ENCODE results near the gene GRIN1.
A peak's percentile ranks its signal among the peaks of the same experiment; 100 is the strongest.

GRIN1 gene

GRCh38 chr9:137198902-137199283 is 59.9 kb downstream of the GRIN1 start:
- Histone ChIP-seq H3K14ac (ENCODE audit: low read length) (peak overlapping the region; percentile 56), H3K36me3 (replicated peaks in 1 of 2; ENCODE audit: control insufficient read depth in 2 of 2, insufficient read depth in 2 of 2, low read length in 2 of 2) (peaks cover 0 to 8% of the 10 kb centered on the region in 2 donors), H2BK5ac (ENCODE audit: low read length) (peak overlapping the region; percentile 71), H3K79me1 (ENCODE audit: low read depth, low read length) (peaks cover 23% of the 10 kb centered on the region), H4K8ac (ENCODE audit: low read depth, low read length) (no peak overlapping the region), H2BK12ac (ENCODE audit: low read length) (peak overlapping the region; percentile 41), H3K27ac (replicated peaks; ENCODE audit: low read length) (no peak overlapping the region), H3K4me1 (ENCODE audit: control insufficient read depth in 2 of 2, insufficient read depth in 1 of 2, low read depth in 1 of 2, low read length in 2 of 2) (peaks cover 21 to 28% of the 10 kb centered on the region in 2 donors), H3K9ac (ENCODE audit: low read depth, low read length, poor library complexity) (no peak overlapping the region), H3K9me3 (replicated peaks in 1 of 2; ENCODE audit: control insufficient read depth in 2 of 2, insufficient read depth in 1 of 2, low read depth in 1 of 2, low read length in 2 of 2) (no peaks in the 10 kb centered on the region), H3K18ac (ENCODE audit: low read length) (no peak overlapping the region), H3K4me3 (ENCODE audit: low read length in 2 of 2) (peak overlapping the region in 1 of 2 donors; percentile 71), H3K23ac (ENCODE audit: low read depth, low read length, poor library complexity) (peak overlapping the region; percentile 8), H2BK15ac (ENCODE audit: low read length) (no peak overlapping the region), H3K4me2 (ENCODE audit: insufficient read depth, low read length, poor library complexity, severe bottlenecking) (no peak overlapping the region), H2AFZ (ENCODE audit: low read length) (no peak overlapping the region), H2BK120ac (ENCODE audit: low read depth, low read length) (no peak overlapping the region), H3K27me3 (ENCODE audit: control insufficient read depth in 3 of 3, insufficient read depth in 3 of 3, low read depth in 1 of 3, low read length in 3 of 3) (no peaks in the 10 kb centered on the region), H2AK5ac (ENCODE audit: low read depth, low read length) (peak overlapping the region; percentile 37), H4K91ac (ENCODE audit: low read depth, low read length, poor library complexity) (no peak overlapping the region), H3K4ac (ENCODE audit: low read length) (no peak overlapping the region)
- DNase-seq (ENCODE audit: low spot score), result no peak
- no CpG with 5 or more reads among the region's 11 CpGs for WGBS, 2 donors (ENCODE audit: extremely low coverage in 2 of 2, insufficient read length in 2 of 2, insufficient replicate concordance in 1 of 2)

DNA sequence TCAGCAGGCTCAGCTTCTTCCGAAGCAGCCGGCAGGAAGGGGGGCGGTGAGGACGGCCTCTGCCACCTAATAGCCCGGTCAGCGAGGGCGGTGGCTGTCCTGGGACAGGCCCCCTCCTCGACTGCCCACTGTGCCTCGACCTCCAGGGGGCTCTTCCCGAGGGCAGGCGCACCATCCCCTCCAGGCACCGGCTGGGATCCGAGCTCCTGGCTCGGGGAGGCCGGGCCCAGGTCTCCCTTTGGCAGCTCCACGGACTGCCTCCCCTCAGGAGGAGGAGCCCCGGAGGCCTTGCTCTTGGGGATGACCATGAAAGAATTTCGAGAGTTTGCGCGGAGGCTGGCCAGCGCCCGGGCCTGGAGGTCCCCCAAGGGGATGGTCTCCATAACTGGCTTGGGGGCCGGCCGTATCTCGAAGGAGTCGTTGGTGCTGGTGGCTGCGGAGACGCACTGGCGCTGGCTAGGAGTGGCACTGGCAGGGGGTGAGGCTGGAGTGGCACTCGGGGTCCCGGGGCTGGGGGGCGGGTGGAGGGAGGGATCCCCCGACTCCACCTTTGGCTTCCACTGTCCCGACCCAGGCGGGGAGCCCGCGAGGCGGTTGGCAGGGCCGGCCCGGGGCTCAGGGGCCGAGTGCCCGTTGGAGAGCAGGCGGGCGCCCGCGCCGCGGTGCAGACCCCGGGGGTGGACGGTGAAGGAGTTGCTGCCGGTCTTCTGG is 60.6 kb downstream of the GRIN1 start:
- H3K4ac ChIP-seq (ENCODE audit: low read length), result peak overlapping the region; percentile 37
- no peak overlapping the region for H4K91ac ChIP-seq (ENCODE audit: low read depth, low read length, poor library complexity)
- peaks cover 19% of the 10 kb centered on the region for H3K79me1 ChIP-seq (ENCODE audit: low read depth, low read length)
- H2BK12ac ChIP-seq (ENCODE audit: low read length), result peak overlapping the region; percentile 58
- H3K9ac ChIP-seq (ENCODE audit: low read depth, low read length, poor library complexity), result peak overlapping the region; percentile 70
- no peaks in the 10 kb centered on the region for H3K27me3 ChIP-seq (ENCODE audit: control insufficient read depth in 3 of 3, insufficient read depth in 3 of 3, low read depth in 1 of 3, low read length in 3 of 3)
- H3K14ac ChIP-seq (ENCODE audit: low read length), result peak overlapping the region; percentile 56
- peak overlapping the region; percentile 71 to 75 for H3K4me3 ChIP-seq (ENCODE audit: low read length in 2 of 2)
- no peaks in the 10 kb centered on the region for H3K9me3 ChIP-seq (replicated peaks in 1 of 2; ENCODE audit: control insufficient read depth in 2 of 2, insufficient read depth in 1 of 2, low read depth in 1 of 2, low read length in 2 of 2)
- no peak overlapping the region for H4K8ac ChIP-seq (ENCODE audit: low read depth, low read length)
- H3K36me3 ChIP-seq (replicated peaks in 1 of 2; ENCODE audit: control insufficient read depth in 2 of 2, insufficient read depth in 2 of 2, low read length in 2 of 2), result peaks cover 3 to 13% of the 10 kb centered on the region in 2 donors
- peak overlapping the region; percentile 91 for H3K4me2 ChIP-seq (ENCODE audit: insufficient read depth, low read length, poor library complexity, severe bottlenecking)
- H3K18ac ChIP-seq (ENCODE audit: low read length), result peak overlapping the region; percentile 17
- no peak overlapping the region for H2AFZ ChIP-seq (ENCODE audit: low read length)
- H2BK120ac ChIP-seq (ENCODE audit: low read depth, low read length), result no peak overlapping the region
- WGBS, 2 donors (ENCODE audit: extremely low coverage in 2 of 2, insufficient read length in 2 of 2, insufficient replicate concordance in 1 of 2), result no CpG with 5 or more reads among the region's 51 CpGs
- peaks cover 20 to 32% of the 10 kb centered on the region in 2 donors for H3K4me1 ChIP-seq (ENCODE audit: control insufficient read depth in 2 of 2, insufficient read depth in 1 of 2, low read depth in 1 of 2, low read length in 2 of 2)
- H2BK5ac ChIP-seq (ENCODE audit: low read length), result peak overlapping the region; percentile 71
- no peak overlapping the region for H2BK15ac ChIP-seq (ENCODE audit: low read length)
- H3K27ac ChIP-seq (replicated peaks; ENCODE audit: low read length), result no peak overlapping the region
- peak overlapping the region; percentile 55 for H3K23ac ChIP-seq (ENCODE audit: low read depth, low read length, poor library complexity)
- H2AK5ac ChIP-seq (ENCODE audit: low read depth, low read length), result no peak overlapping the region
- DNase-seq (ENCODE audit: low spot score), result no peak

DNA sequence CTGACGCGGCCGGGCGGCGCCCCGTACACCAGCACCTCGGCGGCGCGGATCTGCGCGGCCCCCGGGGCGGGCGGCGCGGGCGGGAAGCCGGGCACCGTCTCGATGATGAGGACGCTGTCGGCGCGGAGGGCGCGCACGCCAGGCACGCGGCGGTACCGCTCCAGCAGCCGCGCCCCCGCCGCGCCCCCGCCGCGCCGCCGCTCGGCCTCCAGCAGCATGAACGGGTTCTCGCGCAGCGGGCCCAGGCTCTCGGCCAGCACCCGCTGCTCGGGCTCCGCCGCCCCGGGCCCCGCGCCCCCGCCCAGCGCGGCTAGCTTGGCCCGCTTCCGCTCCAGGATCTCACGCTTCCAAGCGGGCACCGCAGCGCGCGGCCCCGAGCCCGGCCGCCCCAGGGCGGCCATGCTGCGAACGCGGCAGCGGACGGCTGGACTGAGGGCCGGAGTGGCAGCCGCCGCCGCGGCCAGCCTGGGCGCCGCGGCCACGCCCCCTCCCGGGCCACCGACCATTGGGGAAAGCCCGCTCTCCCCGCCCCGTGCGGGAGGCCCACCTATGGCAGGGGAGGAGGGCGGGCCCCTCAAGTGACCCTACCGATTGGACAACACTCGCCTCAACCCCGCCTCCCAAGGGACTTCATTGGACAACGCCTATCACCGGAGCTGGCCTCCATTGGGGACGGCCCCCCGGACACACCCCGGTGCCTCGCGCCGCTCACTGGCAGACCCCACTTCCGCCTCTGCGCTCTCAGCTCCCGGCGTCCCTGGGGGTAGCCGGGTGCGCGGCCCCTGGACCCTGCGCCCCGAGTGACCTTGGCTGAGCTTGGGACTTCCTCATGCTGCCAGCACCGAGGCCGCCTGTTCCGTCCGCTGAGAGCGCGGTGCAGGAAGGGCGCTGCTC is 61.6 kb downstream of the GRIN1 start, which contains the start of gene TPRN:
Gene TPRN (minus strand): TSS at position 431 of the 894 bp plus-strand sequence. CDS start 30 bp downstream, at position 401.
- Histone ChIP-seq H3K9ac (ENCODE audit: low read depth, low read length, poor library complexity) (peak within 1 kb of the TSS; percentile 100), H2BK12ac (ENCODE audit: low read length) (no peak within 1 kb of the TSS), H3K27ac (replicated peaks; ENCODE audit: low read length) (peak within 1 kb of the TSS; percentile 43), H2BK5ac (ENCODE audit: low read length) (peak within 1 kb of the TSS; percentile 87), H3K4me1 (ENCODE audit: control insufficient read depth in 2 of 2, insufficient read depth in 1 of 2, low read depth in 1 of 2, low read length in 2 of 2) (peaks cover 18 to 36% of the 10 kb centered on the region in 2 donors), H2AK5ac (ENCODE audit: low read depth, low read length) (peak within 1 kb of the TSS; percentile 19), H3K36me3 (replicated peaks in 1 of 2; ENCODE audit: control insufficient read depth in 2 of 2, insufficient read depth in 2 of 2, low read length in 2 of 2) (peaks cover 3 to 13% of the 10 kb centered on the region in 2 donors), H3K9me3 (replicated peaks in 1 of 2; ENCODE audit: control insufficient read depth in 2 of 2, insufficient read depth in 1 of 2, low read depth in 1 of 2, low read length in 2 of 2) (no peaks in the 10 kb centered on the region), H2AFZ (ENCODE audit: low read length) (peak within 1 kb of the TSS; percentile 81), H4K8ac (ENCODE audit: low read depth, low read length) (no peak within 1 kb of the TSS), H2BK120ac (ENCODE audit: low read depth, low read length) (no peak within 1 kb of the TSS), H3K14ac (ENCODE audit: low read length) (peak within 1 kb of the TSS; percentile 63), H2BK15ac (ENCODE audit: low read length) (no peak within 1 kb of the TSS), H3K27me3 (ENCODE audit: control insufficient read depth in 3 of 3, insufficient read depth in 3 of 3, low read depth in 1 of 3, low read length in 3 of 3) (no peaks in the 10 kb centered on the region), H3K4me2 (ENCODE audit: insufficient read depth, low read length, poor library complexity, severe bottlenecking) (peak within 1 kb of the TSS; percentile 94), H4K91ac (ENCODE audit: low read depth, low read length, poor library complexity) (no peak within 1 kb of the TSS), H3K4ac (ENCODE audit: low read length) (peak within 1 kb of the TSS; percentile 89), H3K79me1 (ENCODE audit: low read depth, low read length) (peaks cover 19% of the 10 kb centered on the region), H3K18ac (ENCODE audit: low read length) (peak within 1 kb of the TSS; percentile 97), H3K4me3 (ENCODE audit: low read length in 2 of 2) (peak within 1 kb of the TSS; percentile 71 to 95), H3K23ac (ENCODE audit: low read depth, low read length, poor library complexity) (peak within 1 kb of the TSS; percentile 92)
- WGBS, 2 donors (ENCODE audit: extremely low coverage in 2 of 2, insufficient read length in 2 of 2, insufficient replicate concordance in 1 of 2), result no CpG with 5 or more reads among the region's 118 CpGs
- DNase-seq (ENCODE audit: low spot score), result peak; percentile 98

Data from neuronal stem cell (in vitro differentiated cells).